Spleen (tissue), 11 donors: ENCODE results near the gene LDB2. TPM values are rescaled to one million over a fixed set of nuclear protein-coding genes. Genes with fewer than 3 reads are reported as not detected.

ENCODE experiments used
- DNase-seq: peaks from one replicate; pipeline ENCODE4 v3.0.0-alpha.2; 2020
- H3K27ac ChIP-seq, 8 donors: fragments of 200-600 bp; sonication (generic) in 7 of 8; 1 replicate in 4 of 8; 2 replicates in 4 of 8; pipeline versions ENCODE4 v1.5.0 to v1.8.0; 2016 to 2021; ENCODE audit warnings: inconsistent platforms in 4 of 8, mild to moderate bottlenecking in 4 of 8, moderate library complexity in 1 of 8
- H3K27me3 ChIP-seq, 7 donors: fragments of 200-600 bp; sonication (generic) in 6 of 7; replicated peaks in 1 of 7; 1 replicate in 4 of 7; 2 replicates in 3 of 7; pipeline versions ENCODE4 v1.5.0 to v1.8.0; 2016 to 2021; ENCODE audit warnings: inconsistent platforms in 3 of 7, mild to moderate bottlenecking in 1 of 7
- H3K36me3 ChIP-seq, 6 donors: fragments of 200-600 bp; sonication (generic) in 5 of 6; 1 replicate in 4 of 6; 2 replicates in 2 of 6; pipeline versions ENCODE4 v1.5.0 to v1.8.0; 2016 to 2021; ENCODE audit warnings: inconsistent platforms in 2 of 6
- H3K4me1 ChIP-seq, 6 donors: fragments of 200-600 bp; sonication (generic) in 5 of 6; 1 replicate in 3 of 6; 2 replicates in 3 of 6; pipeline versions ENCODE4 v1.5.0 to v1.8.0; 2016 to 2021; ENCODE audit warnings: inconsistent platforms in 3 of 6
- H3K4me3 ChIP-seq, 8 donors: fragments of 200-600 bp; sonication (generic) in 7 of 8; 1 replicate in 4 of 8; 2 replicates in 4 of 8; pipeline versions ENCODE4 v1.5.0 to v1.8.0; 2016 to 2021; ENCODE audit warnings: inconsistent platforms in 4 of 8, mild to moderate bottlenecking in 4 of 8, moderate library complexity in 2 of 8
- H3K9me3 ChIP-seq, 8 donors: fragments of 200-600 bp; sonication (generic) in 7 of 8; 1 replicate in 4 of 8; 2 replicates in 4 of 8; pipeline versions ENCODE4 v1.5.0 to v1.8.0; 2016 to 2021; ENCODE audit warnings: inconsistent platforms in 4 of 8
- CTCF ChIP-seq, 11 experiments: fragments of 200-600 bp in 7 of 11; fragments of 450-650 bp in 4 of 11; sonication (generic) in 4 of 11; IDR thresholded peaks in 8 of 11; conservative IDR thresholded peaks in 3 of 11; 1 replicate in 7 of 11; 2 replicates in 4 of 11; pipeline versions ENCODE4 v1.4.0 to v1.8.0; 2016 to 2021; ENCODE audit warnings: antibody characterized with exemption in 11 of 11, inconsistent platforms in 4 of 11, mild to moderate bottlenecking in 1 of 11
- POLR2A ChIP-seq, 3 donors: fragments of 450-650 bp; IDR thresholded peaks; one replicate each; pipeline ENCODE4 v1.5.1; 2017; ENCODE audit warnings: antibody characterized with exemption in 3 of 3, mild to moderate bottlenecking in 1 of 3
- POLR2AphosphoS5 ChIP-seq, 3 donors: sonication (generic); formaldehyde crosslinking; IDR thresholded peaks; one replicate each; pipeline ENCODE4 v1.5.1; 2017; ENCODE audit warnings: antibody characterized with exemption in 3 of 3
- WGBS, 5 donors: extraction: QIAGEN DNeasy Blood & Tissue Kit in 3 of 5; methylation state at CpG; one replicate each; pipeline versions ENCODE4 v1.1.5 to v1.1.7; 2013 to 2018; 5-methylcytosine and 5-hydroxymethylcytosine counted together
- intact Hi-C: fragments of 100-400 bp; cut with DNase I; formaldehyde crosslinking; loops from one replicate; pipeline ENCODE4 v1.15.0; 2023; ENCODE audit warnings: low total_unique reads
- polyA plus RNA-seq, 3 donors: library from polyadenylated mRNA; stranded (reverse); fragments of 200-250 nt; gene quantifications; one replicate each; pipeline ENCODE4 v1.2.1, GENCODE V29; 2013
- total RNA-seq, 7 donors: library from RNA; depleted of rRNA in 3 of 7; stranded (reverse); fragments of >200 nt in 3 of 7; fragmentation: NEBNext Ultra II Directional in 4 of 7; extraction: Animal tissue kit (Norgen Biotek cat#: 25700) in 4 of 7; gene quantifications; one replicate each; pipeline versions ENCODE4 v1.1.0 to v1.2.1, GENCODE V29; 2016 to 2021
- donor health status: healthy with polysubstance abuse.
- donor health status: DM: no; HTN: no; CAD: no; lungs with moderate emphysema.
- donor health status: DM: no; HTN: no; CAD: no.
- donor health status: Bipolar disorder and iron deficiency.
- donor health status: healthy.
- donor health status: DM: no; HTN: no; CAD: no.
- donor health status: DM: yes; HTN: yes; CAD: no.

The LDB2 gene
- total and polyA plus RNA-seq, 10 donors, result 24.1 to 257 (median 142) TPM

DNA sequence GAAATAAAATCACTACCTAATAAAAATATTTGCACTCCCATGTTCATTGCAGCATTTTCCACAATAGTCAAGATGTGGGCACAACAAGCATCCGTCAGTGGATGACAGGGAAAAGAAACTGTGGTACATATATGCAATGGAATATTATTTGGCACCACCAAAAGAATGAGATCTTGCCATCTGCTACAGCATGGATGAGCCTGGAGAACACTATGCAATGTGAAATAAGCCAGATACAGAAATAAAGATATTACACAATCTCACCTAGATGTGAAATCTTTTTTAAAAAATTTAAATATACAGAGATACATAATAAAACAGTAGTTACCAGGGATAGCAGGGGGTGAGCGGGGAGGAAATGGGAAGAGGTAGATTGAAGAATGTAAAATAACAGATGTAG lies 44.8 kb downstream of the LDB2 start:
- WGBS, 5 donors, result 89 to 99% (median 94%) methylated on average over 2 of the region's 2 CpGs
- Histone ChIP-seq H3K27me3 (no peaks in the 10 kb centered on the region), H3K4me3 (no peak overlapping the region), H3K9me3 (no peaks in the 10 kb centered on the region), H3K36me3 (no peaks in the 10 kb centered on the region), H3K4me1 (peaks cover 0 to 11% (median 0%) of the 10 kb centered on the region in 6 donors), H3K27ac (no peak overlapping the region)
- intact Hi-C loops, result no loop called here
- no peak for DNase-seq
- TF ChIP-seq POLR2A (IDR thresholded peaks at IDR 0.05), result no peak
- no peak for TF ChIP-seq POLR2AphosphoS5 (IDR thresholded peaks at IDR 0.05)
- TF ChIP-seq CTCF (IDR thresholded peaks at IDR 0.05 in 8 of 11, conservative IDR thresholded peaks at IDR 0.05 in 3 of 11), result no peak

- Histone ChIP-seq H3K4me1 (peaks cover 0 to 5% (median 0%) of the 10 kb centered on the region in 6 donors), H3K9me3 (no peaks in the 10 kb centered on the region), H3K4me3 (no peak overlapping the region), H3K36me3 (no peaks in the 10 kb centered on the region), H3K27ac (peak overlapping the region in 1 of 8 donors; percentile 45), H3K27me3 (no peaks in the 10 kb centered on the region)
- TF ChIP-seq POLR2A (IDR thresholded peaks at IDR 0.05) (no peak), POLR2AphosphoS5 (IDR thresholded peaks at IDR 0.05) (no peak)
- intact Hi-C loops, result no loop called here
- DNase-seq, result no peak
Measured at GRCh38 chr4:16852644-16853043, 45.8 kb downstream of the LDB2 start.

- 39 to 68% (median 63%) methylated on average over 2 of the region's 2 CpGs for WGBS, 5 donors
- no peak overlapping the region for H3K4me3 ChIP-seq
- intact Hi-C loops, result no loop called here
- peaks cover 0 to 4% (median 0%) of the 10 kb centered on the region in 6 donors for H3K4me1 ChIP-seq
- DNase-seq, result no peak
- TF ChIP-seq POLR2A (IDR thresholded peaks at IDR 0.05), result no peak
- no peak for TF ChIP-seq CTCF (IDR thresholded peaks at IDR 0.05 in 8 of 11, conservative IDR thresholded peaks at IDR 0.05 in 3 of 11)
- TF ChIP-seq POLR2AphosphoS5 (IDR thresholded peaks at IDR 0.05), result no peak
- peak overlapping the region in 1 of 8 donors; percentile 45 for H3K27ac ChIP-seq
- no peaks in the 10 kb centered on the region for H3K27me3 ChIP-seq
- no peaks in the 10 kb centered on the region for H3K36me3 ChIP-seq
- no peaks in the 10 kb centered on the region for H3K9me3 ChIP-seq
Measured at GRCh38 chr4:16852228-16852627, 46.2 kb downstream of the LDB2 start.

- DNase-seq, result no peak
- H3K36me3 ChIP-seq, result no peaks in the 10 kb centered on the region
- H3K4me1 ChIP-seq, result peaks cover 0 to 15% (median 11%) of the 10 kb centered on the region in 6 donors
- H3K9me3 ChIP-seq, result no peaks in the 10 kb centered on the region
- H3K27me3 ChIP-seq, result no peaks in the 10 kb centered on the region
- no peak for TF ChIP-seq POLR2AphosphoS5 (IDR thresholded peaks at IDR 0.05)
- TF ChIP-seq CTCF (IDR thresholded peaks at IDR 0.05 in 8 of 11, conservative IDR thresholded peaks at IDR 0.05 in 3 of 11), result no peak
- no peak for TF ChIP-seq POLR2A (IDR thresholded peaks at IDR 0.05)
- intact Hi-C loops, result no loop called here
- no peak overlapping the region for H3K4me3 ChIP-seq
- no peak overlapping the region for H3K27ac ChIP-seq
- WGBS, 5 donors, result 82 to 91% (median 88%) methylated on average over 2 of the region's 2 CpGs
Measured at GRCh38 chr4:16846540-16847117, 51.8 kb downstream of the LDB2 start.
